Stimulated activated CD4-positive, alpha-beta T cell treated with anti-CD3 and anti-CD28 coated beads, Interleukin-12 subunit alpha, Interleukin-12 subunit beta, amount 100 ng/mL, for 24 hours (primary cell): ENCODE results near the gene GLIS2.

Experiments used
- DNase-seq, 2 experiments: peaks; one replicate each; pipeline ENCODE4 v3.0.0-alpha.2; 2020; ENCODE audit warnings: low read depth in 2 of 2

GLIS2 gene

DNA sequence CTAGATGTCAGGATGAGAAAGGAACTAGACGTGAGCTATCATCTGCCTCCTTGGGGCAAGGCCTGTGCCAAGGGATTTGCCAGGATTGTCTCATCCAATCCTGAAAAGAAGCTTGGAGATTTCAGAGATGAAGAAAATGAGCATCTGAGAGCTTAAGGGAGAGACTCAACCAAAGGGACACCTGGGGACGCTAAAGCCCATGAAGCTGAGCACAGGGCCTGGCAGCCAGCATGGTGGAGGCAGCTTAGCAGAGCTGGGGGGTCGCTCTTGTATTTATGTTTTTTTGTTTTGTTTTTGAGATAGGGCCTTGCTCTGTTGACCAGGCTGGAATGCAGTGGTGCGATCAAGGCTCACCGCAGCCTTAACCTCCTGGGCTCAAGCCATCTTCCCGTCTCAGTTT lies 18.4 kb upstream of the GLIS2 start:
- no peak for DNase-seq

GRCh38 chr16:4298761-4299522 lies 16.9 kb upstream of the GLIS2 start:
- DNase-seq = no peak

- no peak for DNase-seq
These were observed 14.7 kb upstream of the GLIS2 start for GRCh38 chr16:4301177-4301576.

DNA sequence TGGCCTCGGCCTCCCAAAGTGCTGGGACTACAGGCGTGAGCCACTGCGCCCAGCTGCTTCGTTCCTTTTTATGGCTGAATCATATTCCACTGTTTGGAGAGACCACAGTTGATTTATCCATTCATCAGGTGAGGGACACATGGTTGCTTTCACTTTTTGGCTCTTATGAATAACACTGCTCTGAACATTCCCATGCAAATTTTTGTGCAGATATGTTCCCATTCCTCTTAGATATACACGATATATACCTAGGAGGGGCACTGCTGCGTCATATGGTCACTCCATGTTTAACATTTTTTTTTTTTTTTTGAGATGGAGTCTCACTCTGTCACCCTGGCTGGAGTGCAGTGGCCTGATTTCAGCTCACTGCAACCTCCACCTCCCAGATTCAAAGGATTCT lies 13.9 kb upstream of the GLIS2 start:
- DNase-seq = no peak

- DNase-seq = no peak
These were observed 11.9 kb upstream of the GLIS2 start for GRCh38 chr16:4303973-4304372.

GRCh38 chr16:4306470-4307214 lies 9.2 kb upstream of the GLIS2 start:
- DNase-seq = peak in 1 of 2 experiments; percentile 18

DNA sequence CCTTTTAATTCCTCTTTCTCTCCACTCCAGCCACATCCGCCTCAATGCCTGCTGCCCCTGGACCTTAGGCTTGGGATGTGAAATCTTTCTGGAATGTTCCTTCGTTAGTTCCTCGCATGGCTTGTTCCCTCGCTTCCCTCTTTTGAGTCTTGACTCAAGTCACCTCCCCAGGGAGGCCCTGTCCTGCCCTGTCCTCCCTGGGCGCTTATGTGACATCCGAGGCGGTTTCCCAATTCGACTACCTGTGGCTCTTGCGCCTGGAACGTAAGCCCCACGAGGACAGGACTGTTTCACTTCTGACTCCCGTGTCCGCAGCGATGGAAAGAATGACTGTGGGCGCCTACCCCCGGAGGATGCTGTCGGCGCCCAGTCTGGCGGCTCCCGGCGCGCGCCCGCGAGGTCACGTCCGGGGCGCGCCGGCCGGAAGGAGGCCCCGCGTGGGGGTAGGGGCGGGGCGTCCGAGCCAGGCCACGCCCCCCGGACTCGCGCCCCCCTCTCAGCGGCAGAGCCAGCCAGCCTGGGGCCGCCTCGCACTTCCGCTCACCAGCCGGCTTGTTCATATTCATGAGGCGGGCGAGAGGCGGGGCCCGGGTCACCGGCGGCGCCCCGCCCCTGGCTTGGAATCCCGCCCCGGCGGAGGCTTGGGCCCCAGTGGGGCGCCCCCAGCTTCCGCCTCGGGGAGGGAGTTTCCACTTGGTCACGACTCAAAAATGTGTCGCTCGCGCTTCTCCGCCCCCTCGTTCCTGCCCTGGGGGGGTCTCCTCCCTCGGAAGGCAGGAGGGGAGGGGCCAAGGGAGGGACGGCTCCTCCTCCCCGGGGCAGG lies 8.4 kb upstream of the GLIS2 start:
- peak; percentile 86 to 87 for DNase-seq

DNA sequence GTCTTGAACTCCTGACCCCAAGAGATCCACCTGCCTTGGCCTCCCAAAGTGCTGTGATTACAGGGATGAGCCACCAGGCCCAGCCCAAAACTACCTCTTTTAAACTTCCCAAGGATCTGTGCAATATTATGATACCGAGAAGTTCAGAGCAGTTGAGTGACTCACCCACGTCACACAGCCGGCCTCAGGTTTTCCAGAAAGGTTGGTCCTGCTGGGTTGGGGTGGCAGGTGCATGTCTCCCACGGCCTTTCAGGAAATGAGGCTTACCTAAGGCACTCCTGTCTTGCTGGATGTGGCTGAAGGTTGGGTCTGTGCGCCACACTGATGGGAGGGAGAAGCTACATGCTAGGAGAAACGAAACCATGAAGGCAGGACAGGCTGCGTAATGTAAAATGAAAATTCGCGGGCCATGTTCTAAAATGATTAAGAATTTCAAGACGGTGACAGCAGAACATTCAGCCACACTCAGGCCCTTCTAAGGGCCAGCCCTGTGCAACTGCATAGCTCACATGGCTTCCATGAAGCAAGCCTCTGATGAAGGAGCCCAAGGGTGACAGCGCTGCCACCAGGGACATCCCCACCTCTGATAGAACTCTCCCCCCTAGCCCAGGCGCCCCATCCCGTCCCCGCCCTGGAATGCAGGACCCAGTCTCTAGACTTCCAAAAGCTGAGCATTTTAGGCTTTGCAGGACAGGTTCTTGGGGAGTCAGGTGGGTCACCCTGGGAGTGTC lies 6.6 kb upstream of the GLIS2 start:
- no peak for DNase-seq

- peak in 1 of 2 experiments; percentile 37 for DNase-seq
These were observed 6.0 kb upstream of the GLIS2 start for GRCh38 chr16:4309833-4310266.

GRCh38 chr16:4313563-4314531 lies 2.0 kb upstream of the GLIS2 start:
- no peak for DNase-seq

DNA sequence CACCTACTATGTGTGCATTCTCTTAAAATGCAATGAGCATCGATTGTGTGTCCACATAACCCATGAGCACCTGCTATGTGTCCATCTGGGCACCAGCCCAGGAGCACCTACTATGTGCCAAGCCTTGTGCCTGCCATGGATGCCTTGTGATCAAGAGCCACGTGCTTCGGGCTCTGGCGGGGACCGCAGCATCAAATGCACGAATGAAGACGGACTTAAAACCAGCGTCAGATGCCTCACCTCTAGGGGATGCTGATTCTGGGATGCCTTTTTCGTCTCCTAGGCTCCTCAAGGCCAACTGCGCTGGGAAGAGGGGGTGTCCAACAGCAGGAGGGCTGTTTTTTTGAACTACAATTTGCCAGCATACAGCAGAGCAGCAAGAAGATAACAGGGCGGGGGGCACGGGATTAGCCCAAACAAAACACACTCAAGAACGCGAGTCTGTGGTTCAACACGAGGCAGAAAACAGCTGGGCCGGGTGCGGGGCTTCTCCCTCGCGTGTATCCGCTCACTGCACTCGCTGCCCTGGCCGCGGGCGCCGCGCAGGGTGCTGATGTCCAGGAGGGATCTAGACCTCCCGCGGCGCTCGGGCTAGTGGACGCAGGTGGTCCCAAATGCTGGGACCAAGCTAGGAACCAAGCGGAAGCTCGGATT lies 1.2 kb upstream of the GLIS2 start:
- DNase-seq = no peak

DNA sequence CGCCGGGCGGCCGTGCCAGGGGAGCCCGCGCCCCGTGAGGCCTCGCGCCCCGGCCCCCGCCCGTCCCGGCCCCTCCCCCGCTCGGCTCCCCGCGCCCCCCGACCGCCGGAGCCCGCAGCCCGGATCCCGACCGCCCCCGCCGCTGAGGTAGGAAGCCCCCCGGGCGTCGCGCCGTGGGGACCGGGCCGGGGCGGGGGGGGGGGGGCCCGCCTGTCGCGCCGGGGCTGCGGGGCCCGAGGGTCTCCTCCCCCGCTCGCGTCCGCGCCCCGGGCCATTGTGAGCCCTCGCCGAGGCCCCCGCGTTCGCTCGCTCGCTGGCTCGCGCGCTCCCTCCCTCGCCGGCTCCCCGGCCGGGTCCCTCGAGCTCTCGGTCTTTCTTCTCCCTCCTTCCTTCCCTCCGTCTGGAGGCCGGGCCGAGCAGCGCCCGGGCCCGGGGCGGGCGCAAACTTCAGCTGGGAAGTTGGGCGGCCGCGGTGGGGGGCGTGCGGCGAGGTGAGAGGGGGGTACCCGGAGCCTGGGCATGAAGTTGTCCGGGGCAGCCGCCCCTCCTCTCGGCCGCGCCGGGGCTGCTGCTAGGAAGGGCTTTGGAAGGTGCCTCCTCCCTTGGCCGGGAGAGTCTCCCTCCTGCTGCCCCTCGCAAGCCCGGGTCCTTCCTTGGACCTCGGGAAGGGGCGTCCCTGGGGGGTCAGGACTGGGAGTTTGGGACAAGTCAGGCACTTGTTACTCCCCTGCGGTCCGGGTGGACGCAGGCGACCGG lies 419 bp downstream of the GLIS2 start:
- no peak for DNase-seq

GRCh38 chr16:4316864-4317531 lies 1.1 kb downstream of the GLIS2 start:
- DNase-seq = no peak

- DNase-seq = no peak
These were observed 1.9 kb downstream of the GLIS2 start for GRCh38 chr16:4317532-4318450.

DNA sequence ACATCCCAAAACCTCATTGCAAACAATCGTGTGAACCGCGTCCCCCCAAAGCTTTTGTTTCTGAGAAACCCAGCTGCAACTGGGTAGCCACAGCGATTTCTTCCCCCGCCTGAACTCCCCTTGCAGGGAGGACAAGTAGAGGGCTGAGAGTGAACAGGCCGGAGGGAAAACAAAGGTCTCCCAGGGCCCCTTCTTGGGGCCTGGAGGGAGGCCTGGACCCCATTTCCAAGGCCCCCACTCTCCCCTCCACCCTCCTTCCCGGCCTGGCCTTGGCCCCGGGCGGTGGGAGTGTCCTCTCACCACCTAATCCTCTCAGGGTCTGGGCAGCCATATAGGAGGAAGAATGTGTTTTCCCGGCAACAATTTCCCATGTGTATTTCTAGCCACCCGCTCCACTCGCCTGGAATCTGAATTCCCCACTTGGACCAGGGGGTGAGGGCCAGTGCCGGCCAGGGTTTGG lies 2.6 kb downstream of the GLIS2 start:
- DNase-seq = no peak

DNA sequence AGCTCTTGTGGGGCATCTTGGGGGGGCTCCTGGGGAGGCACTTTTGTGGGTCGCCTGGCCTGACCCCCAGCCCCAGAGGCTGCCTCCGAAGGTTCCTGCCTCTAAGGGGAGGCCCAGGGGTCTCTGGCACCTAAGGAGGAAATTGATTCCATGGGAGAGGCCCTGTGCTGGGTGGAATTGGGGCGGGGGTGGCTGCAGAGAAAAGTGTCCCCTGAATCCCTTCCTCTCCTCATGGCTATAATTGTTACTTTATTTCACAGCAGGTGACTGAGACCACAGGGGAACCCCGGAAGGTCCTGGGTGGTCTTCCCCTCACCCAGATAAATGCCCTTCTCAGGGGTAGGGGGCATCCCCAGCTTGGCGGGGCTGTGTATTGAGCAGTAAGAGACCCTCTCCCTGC lies 3.1 kb downstream of the GLIS2 start:
- DNase-seq = no peak
